GM10248 (cell line): ENCODE measurements around the gene POMT1.

Source experiments
- CTCF ChIA-PET: fragments of 300-600 bp; sonication (Branson Sonifier 250); formaldehyde crosslinking; extraction: SDS; loops from one replicate; lab custom pipeline; 2021; ENCODE audit warnings: antibody characterized with exemption; lab: Yijun Ruan, JAX
- POLR2A ChIA-PET: fragments of 350-650 bp; sonication (Branson Sonifier 250); formaldehyde crosslinking; extraction: SDS; loops from one replicate; lab custom pipeline; 2020; ENCODE audit warnings: antibody characterized with exemption; lab: Yijun Ruan, JAX
- DNase-seq: peaks from one replicate; pipeline ENCODE4 v3.0.0; 2012; ENCODE audit errors: extremely low spot score
- TF ChIP-seq, protein P1 (sequence below): IDR thresholded peaks from 2 replicates; pipeline ENCODE4 v1.5.1; 2012; ENCODE audit warnings: mild to moderate bottlenecking, low read depth; ENCODE audit errors: extremely low read depth, missing control alignments, control extremely low read depth

POMT1 gene

DNA sequence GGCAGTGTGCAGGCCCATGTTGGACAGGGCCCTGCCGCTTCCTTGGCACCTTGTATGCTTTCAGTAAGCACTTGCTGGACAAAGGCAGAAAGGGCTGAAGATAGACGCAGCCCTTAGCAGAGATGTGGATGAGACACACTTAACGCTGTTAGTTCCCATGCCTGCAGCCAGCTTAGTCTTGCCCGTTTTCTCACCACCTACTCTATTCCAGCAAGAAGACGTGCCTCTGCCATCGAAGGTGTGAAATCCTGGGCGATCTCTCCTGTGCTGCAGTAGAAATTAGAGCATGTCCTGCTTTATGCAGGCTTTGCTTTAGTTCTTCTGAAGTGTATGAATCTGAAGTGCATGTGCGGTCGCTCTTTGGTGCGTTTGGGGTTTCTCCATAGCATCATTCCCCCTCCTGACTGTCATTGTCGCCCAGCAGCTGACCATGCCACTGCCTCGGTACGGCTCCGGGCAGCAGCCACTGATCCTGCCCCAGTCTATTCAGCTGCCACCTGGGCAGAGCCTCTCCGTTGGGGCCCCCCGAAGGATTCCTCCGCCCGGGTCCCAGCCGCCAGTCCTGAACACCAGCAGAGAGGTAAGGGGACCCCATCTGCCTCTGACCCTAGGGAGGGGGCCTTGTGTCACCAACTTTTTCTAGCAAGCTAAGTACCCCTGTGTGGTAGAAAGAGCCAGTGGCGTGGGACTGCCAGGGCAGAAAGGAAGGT is 11.6 kb upstream of the POMT1 start:
- TF ChIP-seq, protein P1, sequence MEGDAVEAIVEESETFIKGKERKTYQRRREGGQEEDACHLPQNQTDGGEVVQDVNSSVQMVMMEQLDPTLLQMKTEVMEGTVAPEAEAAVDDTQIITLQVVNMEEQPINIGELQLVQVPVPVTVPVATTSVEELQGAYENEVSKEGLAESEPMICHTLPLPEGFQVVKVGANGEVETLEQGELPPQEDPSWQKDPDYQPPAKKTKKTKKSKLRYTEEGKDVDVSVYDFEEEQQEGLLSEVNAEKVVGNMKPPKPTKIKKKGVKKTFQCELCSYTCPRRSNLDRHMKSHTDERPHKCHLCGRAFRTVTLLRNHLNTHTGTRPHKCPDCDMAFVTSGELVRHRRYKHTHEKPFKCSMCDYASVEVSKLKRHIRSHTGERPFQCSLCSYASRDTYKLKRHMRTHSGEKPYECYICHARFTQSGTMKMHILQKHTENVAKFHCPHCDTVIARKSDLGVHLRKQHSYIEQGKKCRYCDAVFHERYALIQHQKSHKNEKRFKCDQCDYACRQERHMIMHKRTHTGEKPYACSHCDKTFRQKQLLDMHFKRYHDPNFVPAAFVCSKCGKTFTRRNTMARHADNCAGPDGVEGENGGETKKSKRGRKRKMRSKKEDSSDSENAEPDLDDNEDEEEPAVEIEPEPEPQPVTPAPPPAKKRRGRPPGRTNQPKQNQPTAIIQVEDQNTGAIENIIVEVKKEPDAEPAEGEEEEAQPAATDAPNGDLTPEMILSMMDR = no peak
- CTCF ChIA-PET = interaction anchor here (1.3 to 1.6 kb wide), 2 partner anchors 13 to 19 kb away, joined by 3 to 5 read pairs; no protein-coding TSS in a partner anchor
- POLR2A ChIA-PET = no interaction called here
- no peak for DNase-seq

DNA sequence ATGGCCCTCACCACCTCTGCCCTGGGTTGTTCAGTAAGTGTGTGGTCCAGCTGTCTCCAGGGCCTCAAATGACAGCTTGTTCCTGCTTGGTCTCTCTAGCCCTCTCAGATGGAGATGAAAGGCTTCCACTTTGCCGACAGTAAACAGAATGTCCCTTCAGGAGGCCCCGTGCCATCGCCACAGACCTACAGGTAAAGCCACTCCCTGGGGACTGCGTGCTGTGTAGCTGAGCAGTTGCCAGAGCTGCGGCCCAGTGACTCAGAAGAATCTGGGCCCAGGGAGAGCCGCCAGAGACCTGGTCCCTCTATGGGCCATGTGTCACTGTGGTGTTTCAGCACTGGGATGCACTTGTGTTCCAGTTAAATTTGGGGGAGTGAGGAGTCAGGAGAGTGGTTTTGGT is 10.6 kb upstream of the POMT1 start:
- no peak for DNase-seq
- TF ChIP-seq, protein P1 = no peak
- CTCF ChIA-PET = interaction anchor here (1.3 to 1.6 kb wide), 2 partner anchors 14 to 18 kb away, joined by 3 to 5 read pairs; no protein-coding TSS in a partner anchor
- POLR2A ChIA-PET = no interaction called here

DNA sequence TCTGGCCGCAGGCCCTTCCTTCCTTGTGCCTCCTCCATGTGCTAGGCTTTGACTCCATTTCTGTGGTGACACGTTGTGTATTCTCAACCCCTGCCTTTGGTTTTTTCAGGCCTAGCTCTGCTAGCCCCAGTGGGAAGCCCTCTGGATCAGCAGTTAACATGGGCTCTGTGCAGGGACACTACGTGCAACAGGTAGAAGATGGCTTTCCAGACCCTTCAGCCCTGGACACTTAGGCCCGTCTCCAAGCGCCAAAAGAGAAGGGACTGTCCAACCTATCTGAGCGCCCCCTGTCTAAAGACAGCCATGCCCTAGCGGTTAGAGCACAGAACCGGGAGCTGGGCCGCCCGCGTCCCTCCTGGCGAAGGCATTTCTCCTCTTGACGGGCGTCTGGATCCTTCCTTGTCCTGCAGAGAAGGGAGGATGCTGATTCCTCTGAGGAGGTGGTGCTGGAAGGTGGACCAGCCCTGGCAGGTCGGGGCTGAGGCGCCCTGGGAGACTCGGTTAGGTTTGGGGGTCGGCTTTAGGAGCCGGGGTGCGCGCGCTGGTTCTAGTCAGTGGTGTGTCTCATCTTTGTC is 8.3 kb upstream of the POMT1 start:
- DNase-seq = no peak
- POLR2A ChIA-PET = no interaction called here
- CTCF ChIA-PET = interaction anchor here (1.1 kb wide), 1 partner anchor 16 kb away, joined by 4 read pairs; no protein-coding TSS in a partner anchor
- TF ChIP-seq, protein P1 = no peak

DNA sequence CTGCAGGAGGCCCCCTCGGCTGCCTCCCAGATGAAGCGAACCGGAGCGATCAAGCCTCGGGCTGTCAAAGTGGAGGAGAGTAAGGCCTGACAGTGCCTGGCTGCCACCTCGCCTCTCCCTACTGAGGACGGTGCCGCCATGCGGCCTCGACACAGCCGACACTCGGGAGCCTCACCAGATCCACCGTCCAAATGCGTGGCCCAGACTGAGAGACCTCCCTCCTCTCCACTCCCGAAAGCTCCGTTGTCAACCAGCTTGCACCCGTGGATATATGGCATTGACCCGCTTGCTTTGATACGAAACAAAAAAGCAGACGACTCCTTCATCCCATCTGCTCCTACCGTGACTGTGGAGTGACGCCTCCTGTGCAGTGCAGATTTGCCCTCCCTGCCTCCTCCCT is 6.9 kb upstream of the POMT1 start:
- POLR2A ChIA-PET = no interaction called here
- no peak for DNase-seq
- CTCF ChIA-PET = interaction anchor here (1.4 kb wide), 1 partner anchor 9 kb away, joined by 3 read pairs; no protein-coding TSS in a partner anchor
- TF ChIP-seq, protein P1 = no peak

DNA sequence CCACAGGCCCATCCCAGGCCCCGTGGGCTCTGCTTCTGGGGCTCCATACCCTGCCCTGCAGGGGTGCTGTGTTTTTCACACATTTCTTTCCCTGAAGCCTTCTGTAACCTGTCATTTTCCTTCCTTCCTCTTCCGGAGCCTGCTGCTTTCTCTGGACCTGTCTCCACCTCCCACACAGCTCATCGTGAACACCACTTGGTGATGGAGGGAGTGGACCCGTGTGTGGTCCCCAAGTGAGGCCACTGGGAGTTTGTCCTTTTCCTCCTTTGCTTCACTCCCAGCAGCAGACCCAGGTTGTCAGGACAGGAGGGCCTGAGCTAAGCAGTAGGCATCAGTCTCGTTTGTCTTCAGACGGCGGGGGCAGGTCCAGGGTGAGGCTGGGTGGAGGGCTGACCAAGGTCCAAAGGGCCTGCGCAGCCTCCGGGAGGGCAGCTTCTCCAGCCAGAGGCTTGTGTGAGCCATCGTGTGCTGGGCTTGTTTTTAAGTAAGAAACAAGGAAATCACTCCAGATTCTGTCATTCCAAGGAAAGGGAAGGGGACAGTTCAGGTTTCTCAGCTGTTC is 5.8 kb upstream of the POMT1 start:
- DNase-seq = no peak
- POLR2A ChIA-PET = no interaction called here
- TF ChIP-seq, protein P1 = no peak
- CTCF ChIA-PET = interaction anchor here (1.4 kb wide), 1 partner anchor 10 kb away, joined by 3 read pairs; no protein-coding TSS in a partner anchor

DNA sequence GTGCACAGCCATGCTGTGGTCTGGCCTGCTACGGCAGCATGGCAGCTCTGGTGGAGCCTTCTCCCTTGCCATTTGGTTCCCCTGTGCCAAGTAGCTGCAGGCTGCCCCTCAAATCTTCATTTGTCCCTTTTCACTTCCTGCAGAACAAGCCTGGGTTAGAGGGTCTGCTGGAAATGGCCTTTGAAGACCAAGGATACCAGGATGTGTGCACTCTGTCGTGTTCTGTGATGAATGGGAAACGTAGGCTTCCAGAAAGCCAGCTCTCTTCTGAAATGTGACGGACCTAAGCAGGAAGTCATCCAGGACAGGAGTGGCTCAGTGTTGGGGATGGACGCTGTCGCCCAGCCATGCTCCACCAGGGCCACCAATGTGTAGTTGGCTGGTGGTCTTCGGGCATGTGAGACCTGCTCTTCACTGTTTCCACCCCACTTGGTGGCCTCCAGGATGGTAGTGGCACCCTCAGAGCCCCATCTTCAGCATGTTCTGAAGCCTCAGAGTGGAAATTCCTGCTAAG is 3.4 kb upstream of the POMT1 start:
- ChIA-PET POLR2A (no interaction called here), CTCF (interaction anchor here (1.0 to 2.2 kb wide), 4 partner anchors 14 to 256 kb away, joined by 3 to 5 read pairs (median 3); no protein-coding TSS in a partner anchor)
- TF ChIP-seq, protein P1 = no peak
- no peak for DNase-seq
